GM12874 (cell line): Measurements from ENCODE around the gene LRBA.

Source experiments
- TF ChIP-seq, protein P1 (sequence below): IDR thresholded peaks from 2 replicates; pipeline ENCODE4 v1.5.1; 2011; ENCODE audit warnings: low read depth, mild to moderate bottlenecking, control low read depth, low read length, moderate library complexity; ENCODE audit not compliant: insufficient read depth

The LRBA gene

DNA sequence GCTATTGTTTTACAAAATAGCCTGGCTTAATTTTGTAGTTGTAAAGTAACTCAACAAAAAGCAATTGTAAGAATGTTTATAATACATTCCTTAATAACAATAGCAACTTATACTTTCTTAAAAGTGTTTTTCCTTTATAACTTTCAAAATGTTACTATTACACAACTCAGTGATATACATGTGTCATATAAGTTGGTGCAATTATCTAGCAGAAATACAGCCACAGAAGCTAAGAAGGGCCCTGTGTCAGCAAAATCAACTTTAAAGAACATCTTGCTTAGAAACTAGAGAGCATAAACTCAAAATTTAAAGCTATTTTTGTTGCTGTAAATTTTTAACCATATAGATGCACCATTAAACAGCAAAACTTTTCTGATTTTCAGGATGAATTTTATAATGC lies 474.5 kb downstream of the LRBA start:
- TF ChIP-seq, protein P1, sequence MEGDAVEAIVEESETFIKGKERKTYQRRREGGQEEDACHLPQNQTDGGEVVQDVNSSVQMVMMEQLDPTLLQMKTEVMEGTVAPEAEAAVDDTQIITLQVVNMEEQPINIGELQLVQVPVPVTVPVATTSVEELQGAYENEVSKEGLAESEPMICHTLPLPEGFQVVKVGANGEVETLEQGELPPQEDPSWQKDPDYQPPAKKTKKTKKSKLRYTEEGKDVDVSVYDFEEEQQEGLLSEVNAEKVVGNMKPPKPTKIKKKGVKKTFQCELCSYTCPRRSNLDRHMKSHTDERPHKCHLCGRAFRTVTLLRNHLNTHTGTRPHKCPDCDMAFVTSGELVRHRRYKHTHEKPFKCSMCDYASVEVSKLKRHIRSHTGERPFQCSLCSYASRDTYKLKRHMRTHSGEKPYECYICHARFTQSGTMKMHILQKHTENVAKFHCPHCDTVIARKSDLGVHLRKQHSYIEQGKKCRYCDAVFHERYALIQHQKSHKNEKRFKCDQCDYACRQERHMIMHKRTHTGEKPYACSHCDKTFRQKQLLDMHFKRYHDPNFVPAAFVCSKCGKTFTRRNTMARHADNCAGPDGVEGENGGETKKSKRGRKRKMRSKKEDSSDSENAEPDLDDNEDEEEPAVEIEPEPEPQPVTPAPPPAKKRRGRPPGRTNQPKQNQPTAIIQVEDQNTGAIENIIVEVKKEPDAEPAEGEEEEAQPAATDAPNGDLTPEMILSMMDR = no peak

DNA sequence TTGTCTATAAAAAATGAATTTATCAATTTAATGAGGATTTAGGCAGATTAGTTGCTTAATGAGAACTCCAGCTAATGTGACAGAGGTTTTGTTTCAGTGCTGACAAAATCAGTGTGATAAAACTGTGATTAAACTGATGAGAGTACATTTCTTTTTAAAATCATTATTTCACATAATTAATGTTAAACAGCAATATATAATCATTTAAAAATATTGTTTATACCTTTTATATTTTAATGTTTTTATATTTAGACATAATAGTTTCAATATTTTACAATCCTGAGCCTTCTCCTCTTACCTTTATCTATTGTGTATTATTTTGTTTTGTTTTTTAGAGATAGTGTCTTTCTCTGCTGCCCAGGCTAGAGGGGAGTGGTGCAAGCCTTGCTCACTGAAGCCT lies 480.3 kb downstream of the LRBA start:
- TF ChIP-seq, protein P1 = no peak

DNA sequence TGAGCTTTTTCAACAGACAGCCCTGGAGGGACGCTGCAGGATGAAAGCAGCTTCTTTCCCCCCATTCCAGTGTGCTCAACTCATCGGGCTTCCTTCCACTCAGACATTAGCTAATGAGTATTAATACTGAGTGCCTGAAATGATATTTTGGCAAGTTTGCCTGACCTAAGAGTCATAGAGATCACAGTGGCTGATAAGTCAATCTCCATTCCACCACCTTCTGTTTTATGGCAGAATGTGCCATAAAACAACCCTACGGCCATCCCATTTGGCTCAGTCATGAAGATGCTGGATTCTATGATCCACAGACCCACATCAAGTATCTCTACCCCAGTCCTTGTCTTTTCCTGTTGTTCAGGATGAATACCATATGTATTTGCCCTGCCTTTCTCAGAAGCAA lies 481.4 kb downstream of the LRBA start:
- TF ChIP-seq, protein P1 = no peak

DNA sequence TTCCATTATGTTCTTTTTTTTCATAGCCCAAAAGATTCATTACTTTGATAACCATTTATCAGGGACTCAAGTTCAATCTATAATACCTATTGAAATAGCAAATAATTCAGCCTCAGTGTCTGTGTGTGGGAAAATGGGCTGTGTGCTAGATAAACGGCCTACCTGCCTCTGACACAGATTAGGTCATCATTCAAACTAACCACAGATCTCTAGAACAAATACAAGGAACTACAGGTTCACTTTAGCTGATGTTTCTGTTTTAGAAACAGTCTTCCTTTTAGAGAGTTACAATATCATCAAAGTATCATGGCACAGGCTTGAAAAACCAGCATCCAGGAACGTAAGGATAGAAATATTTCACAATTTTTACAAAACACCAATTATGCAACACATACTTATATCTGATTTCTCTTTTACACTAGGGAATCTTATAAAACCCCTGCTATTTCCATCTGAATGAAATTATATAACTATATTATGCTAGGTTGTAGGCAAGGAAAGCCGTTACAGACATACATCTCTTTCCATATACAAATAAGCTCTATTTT lies 489.7 kb downstream of the LRBA start:
- TF ChIP-seq, protein P1 = no peak

DNA sequence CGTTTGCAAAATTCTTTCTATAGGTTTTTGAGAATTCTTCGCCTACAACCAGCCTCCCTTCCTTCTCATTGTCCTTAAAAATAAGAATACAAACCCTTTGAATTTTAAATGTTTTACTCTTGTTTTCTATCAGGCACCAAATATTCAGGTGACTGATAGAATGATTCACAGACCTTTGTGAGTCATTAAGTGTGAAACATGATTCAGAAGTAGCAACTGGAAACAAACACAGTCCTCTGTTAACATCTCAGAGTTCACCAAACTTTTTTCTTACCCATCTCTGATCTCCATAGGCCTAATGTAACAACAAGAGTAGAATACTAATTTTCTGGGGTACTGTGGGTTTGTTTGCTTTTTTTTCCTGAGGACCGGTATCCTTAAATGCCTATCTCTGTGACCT lies 496.5 kb downstream of the LRBA start:
- TF ChIP-seq, protein P1 = no peak

DNA sequence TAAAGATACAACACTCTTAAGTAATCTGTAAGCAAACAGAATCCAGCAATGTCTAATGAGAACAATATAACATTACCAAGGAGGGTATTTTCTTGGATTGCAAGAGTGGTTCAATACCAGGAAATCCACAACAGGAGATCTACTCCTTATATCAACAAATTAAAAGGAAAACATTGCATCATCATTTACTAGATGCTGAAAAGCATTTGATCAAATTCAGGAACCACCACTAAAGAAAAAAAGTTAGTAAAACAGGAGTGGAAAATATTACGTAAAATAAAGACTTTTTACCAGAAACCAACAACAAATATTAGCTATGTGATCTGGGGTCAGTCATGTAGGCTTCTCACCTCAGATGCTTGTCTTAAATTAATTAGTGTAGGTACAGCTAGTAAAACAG lies 499.9 kb downstream of the LRBA start:
- TF ChIP-seq, protein P1 = no peak

DNA sequence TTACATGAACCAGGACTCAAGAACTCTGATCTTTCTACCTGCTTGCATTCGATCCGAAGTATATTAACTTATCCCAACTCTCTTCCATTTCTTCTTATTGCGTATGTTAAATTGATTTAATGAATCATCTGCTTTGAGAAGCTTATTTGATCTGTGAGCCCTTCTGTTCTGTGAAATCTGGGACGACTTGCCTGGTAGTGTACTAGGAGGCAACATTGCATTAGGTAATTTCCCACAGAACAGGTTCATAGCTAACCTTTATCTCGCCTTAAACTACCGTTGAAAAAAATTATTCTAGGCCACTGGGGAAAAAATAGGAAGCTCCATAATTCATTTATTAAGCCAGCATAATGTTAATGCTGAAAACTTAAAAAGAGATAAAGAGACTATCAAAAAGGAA lies 500.4 kb downstream of the LRBA start:
- TF ChIP-seq, protein P1 = no peak

DNA sequence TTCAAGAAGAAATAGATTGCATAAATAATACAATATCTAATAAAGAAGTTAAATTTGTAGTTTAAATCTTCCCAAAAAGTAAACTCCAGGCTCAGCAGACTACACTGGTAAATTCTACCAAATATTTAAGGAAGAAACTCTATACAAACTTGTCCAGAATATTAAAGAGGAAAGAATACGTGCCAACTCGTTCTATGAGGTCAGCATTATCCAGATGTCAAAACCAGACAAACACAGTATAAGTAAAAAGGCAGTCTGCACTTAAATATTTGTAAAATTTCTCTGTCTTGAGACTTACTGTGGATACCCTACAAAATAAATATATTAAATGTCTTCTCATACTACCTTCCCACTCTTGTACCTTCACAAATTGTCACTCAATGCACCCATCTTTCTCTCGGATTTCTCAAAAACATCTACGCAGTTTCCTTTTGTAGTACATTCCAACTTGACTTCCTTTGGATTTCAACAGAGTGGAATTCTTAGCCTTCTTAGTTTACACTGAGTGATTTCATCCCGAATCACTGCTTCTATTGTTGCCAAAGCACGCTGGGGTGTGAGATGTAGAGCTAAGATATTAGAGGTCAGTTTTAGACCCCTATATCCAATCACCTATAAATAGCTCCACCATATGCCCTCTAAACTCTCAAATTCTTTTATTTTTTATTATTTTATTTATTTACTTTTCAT lies 504.8 kb downstream of the LRBA start:
- TF ChIP-seq, protein P1 = no peak
